GDM1 (cell line): ENCODE results near the gene TYW3.

Experiments
- DNase-seq: peaks from one replicate; lab custom pipeline; 2025; lab: John Stamatoyannopoulos, UW

Gene TYW3

GRCh38 chr1:74732960-74733603 lies at the start of gene TYW3, which contains the start of gene CRYZ:
Gene TYW3, plus strand, starts transcription at chr1:74733152. Its CDS starts 93 bp downstream, at chr1:74733245.
Gene CRYZ, minus strand, starts transcription at chr1:74733050. Its CDS starts 8,229 bp downstream, at chr1:74724821.
- peak; percentile 86 for DNase-seq

GRCh38 chr1:74683656-74684055 lies 49.3 kb upstream of the TYW3 start:
- no peak for DNase-seq

GRCh38 chr1:74684301-74684700 lies 48.7 kb upstream of the TYW3 start:
- no peak for DNase-seq

- DNase-seq: no peak
Measured at GRCh38 chr1:74686928-74687327, 46.0 kb upstream of the TYW3 start.

GRCh38 chr1:74689621-74690363 lies 43.2 kb upstream of the TYW3 start:
- DNase-seq: no peak

GRCh38 chr1:74690364-74690696 lies 42.6 kb upstream of the TYW3 start:
- DNase-seq: no peak

- no peak for DNase-seq
Measured at GRCh38 chr1:74690909-74691308, 42.0 kb upstream of the TYW3 start.

- no peak for DNase-seq
Measured at GRCh38 chr1:74693473-74693872, 39.5 kb upstream of the TYW3 start.

GRCh38 chr1:74697832-74698231 lies 35.1 kb upstream of the TYW3 start:
- DNase-seq: no peak

GRCh38 chr1:74699331-74699730 lies 33.6 kb upstream of the TYW3 start:
- no peak for DNase-seq

- no peak for DNase-seq
Measured at GRCh38 chr1:74703386-74704182, 29.4 kb upstream of the TYW3 start.

GRCh38 chr1:74712881-74713280 lies 20.1 kb upstream of the TYW3 start:
- DNase-seq: no peak

GRCh38 chr1:74713849-74714248 lies 19.1 kb upstream of the TYW3 start:
- DNase-seq: no peak

- DNase-seq: no peak
Measured at GRCh38 chr1:74714429-74715235, 18.3 kb upstream of the TYW3 start.

GRCh38 chr1:74715236-74715502 lies 17.8 kb upstream of the TYW3 start:
- no peak for DNase-seq

- DNase-seq: no peak
Measured at GRCh38 chr1:74715806-74716205, 17.1 kb upstream of the TYW3 start.

- no peak for DNase-seq
Measured at GRCh38 chr1:74716822-74717221, 16.1 kb upstream of the TYW3 start.

- no peak for DNase-seq
Measured at GRCh38 chr1:74717626-74718025, 15.3 kb upstream of the TYW3 start.

GRCh38 chr1:74726063-74726462 lies 6.9 kb upstream of the TYW3 start:
- no peak for DNase-seq

GRCh38 chr1:74728736-74729135 lies 4.2 kb upstream of the TYW3 start:
- no peak for DNase-seq

GRCh38 chr1:74729741-74730478 lies 3.0 kb upstream of the TYW3 start:
- no peak for DNase-seq
